HG03520 (cell line): ENCODE results near the gene SPSB1.

Experiments used
- ATAC-seq: cut with Tn5 transposase; IDR thresholded peaks from one replicate; pipeline ENCODE4 v1.9.1; 2021; ENCODE audit warnings: mild to moderate bottlenecking, moderate library complexity; ENCODE audit not compliant: unreplicated experiment

Gene SPSB1

GRCh38 chr1:9416506-9416905 lies 123.8 kb downstream of the SPSB1 start:
- no peak for ATAC-seq

- no peak for ATAC-seq
Observed at GRCh38 chr1:9416918-9417500, 124.3 kb downstream of the SPSB1 start.

GRCh38 chr1:9417695-9418094 lies 125.0 kb downstream of the SPSB1 start:
- ATAC-seq = no peak

GRCh38 chr1:9418851-9419250 lies 126.2 kb downstream of the SPSB1 start:
- ATAC-seq = no peak
